Ovary (tissue), 3 donors: Measurements from ENCODE around the gene MEGF6.

Experiments used
- CTCF ChIP-seq, 3 donors: fragments of 450-650 bp in 2 of 3; fragments of 200-600 bp in 1 of 3; IDR thresholded peaks; one replicate each; pipeline versions ENCODE4 v1.5.1 to v1.8.0; 2016 to 2022; ENCODE audit warnings: antibody characterized with exemption in 3 of 3, mild to moderate bottlenecking in 1 of 3
- POLR2A ChIP-seq: fragments of 450-650 bp; IDR thresholded peaks from one replicate; pipeline ENCODE4 v1.6.1; 2017; ENCODE audit warnings: antibody characterized with exemption, mild to moderate bottlenecking, moderate library complexity
- donor health status: DM: no; HTN: no; CAD: no.

GRCh38 chr1:3593745-3594144 lies 17.6 kb downstream of the MEGF6 start:
- TF ChIP-seq POLR2A (no peak), CTCF (IDR thresholded peaks at IDR 0.05) (no peak)
